Small intestine (tissue), 7 donors: ENCODE data around the gene UCN2. TPM values are rescaled to one million over a fixed set of nuclear protein-coding genes. Genes with fewer than 3 reads are reported as not detected.

Experiments used
- DNase-seq, 2 donors: peaks; one replicate each; pipeline versions ENCODE4 v3.0.0 to v3.0.0-alpha.2; 2013
- FAIRE-seq: peaks from 2 replicates; lab custom pipeline; 2012; peaks lifted over from hg19 to GRCh38; lab: Jason Lieb, UNC
- H3K27ac ChIP-seq, 3 donors: one replicate each; pipeline ENCODE4 v1.5.1; 2013; ENCODE audit warnings: low read length in 2 of 3, mild to moderate bottlenecking in 2 of 3, control low read depth in 1 of 3, inconsistent platforms in 1 of 3, low read depth in 1 of 3, moderate library complexity in 1 of 3
- H3K27me3 ChIP-seq, 3 donors: one replicate each; pipeline ENCODE4 v1.6.1; 2013; ENCODE audit warnings: low read length in 3 of 3, inconsistent platforms in 1 of 3; ENCODE audit not compliant: control insufficient read depth in 3 of 3, insufficient read depth in 3 of 3
- H3K36me3 ChIP-seq, 3 donors: one replicate each; pipeline ENCODE4 v1.6.1; 2013; ENCODE audit warnings: low read length in 3 of 3, inconsistent platforms in 1 of 3, low read depth in 1 of 3, mild to moderate bottlenecking in 1 of 3, moderate library complexity in 1 of 3; ENCODE audit not compliant: control insufficient read depth in 3 of 3, insufficient read depth in 2 of 3
- H3K4me1 ChIP-seq, 3 donors: one replicate each; pipeline ENCODE4 v1.6.1; 2013; ENCODE audit warnings: low read length in 2 of 3, inconsistent platforms in 1 of 3, low read depth in 1 of 3, mild to moderate bottlenecking in 1 of 3, moderate library complexity in 1 of 3; ENCODE audit not compliant: control insufficient read depth in 3 of 3, insufficient read depth in 2 of 3
- H3K4me3 ChIP-seq, 3 donors: one replicate each; pipeline ENCODE4 v1.5.1; 2013; ENCODE audit warnings: low read length in 3 of 3, control low read depth in 1 of 3, inconsistent platforms in 1 of 3, low read depth in 1 of 3, mild to moderate bottlenecking in 1 of 3, moderate library complexity in 1 of 3
- H3K9me3 ChIP-seq, 2 donors: one replicate each; pipeline ENCODE4 v1.6.1; 2013; ENCODE audit warnings: low read depth in 1 of 2, low read length in 1 of 2; ENCODE audit not compliant: control insufficient read depth in 2 of 2, insufficient read depth in 1 of 2
- WGBS, 3 donors: extraction: QIAGEN DNeasy Blood & Tissue Kit; methylation state at CpG; one replicate each; pipeline ENCODE4 v1.1.7; 2013; 5-methylcytosine and 5-hydroxymethylcytosine counted together
- polyA plus RNA-seq, 4 donors: library from polyadenylated mRNA; stranded (reverse) in 3 of 4; unstranded in 1 of 4; fragments of 200-250 nt in 3 of 4; fragments of 120-200 nt in 1 of 4; gene quantifications; one replicate each; pipeline versions ENCODE4 v1.2.1 to v1.2.3, GENCODE V29; 2013
- donor health status: healthy with polysubstance abuse.
- donor health status: control.
- donor health status: control.
- donor health status: Bipolar disorder and iron deficiency.
- donor health status: healthy.

The UCN2 gene
- polyA plus RNA-seq, 4 donors, result 0.13 to 0.65 TPM; not detected in 2

DNA sequence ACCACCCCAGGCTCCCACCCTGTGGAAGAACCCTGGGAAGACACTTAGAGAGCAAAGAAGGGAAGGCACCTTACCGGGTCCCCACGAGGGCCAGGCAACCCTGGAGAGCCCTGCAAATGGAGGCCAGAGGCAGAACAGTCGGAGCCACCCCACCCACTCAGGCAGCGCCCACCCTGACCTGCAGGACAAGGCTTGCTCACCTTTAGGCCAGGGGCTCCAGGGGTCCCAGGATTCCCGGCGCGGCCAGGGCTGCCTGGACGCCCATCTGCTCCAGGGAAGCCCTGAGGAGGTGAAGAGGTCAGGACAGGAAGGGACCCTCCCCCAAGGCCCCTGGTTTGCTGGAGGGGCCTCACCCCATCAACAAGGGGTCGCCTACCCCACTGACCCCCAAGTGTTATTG, 21.3 kb upstream of the UCN2 start:
- Histone ChIP-seq H3K27me3 (no peaks in the 10 kb centered on the region), H3K4me3 (no peak overlapping the region), H3K27ac (no peak overlapping the region), H3K9me3 (no peaks in the 10 kb centered on the region), H3K4me1 (no peaks in the 10 kb centered on the region), H3K36me3 (peaks cover 0 to 88% (median 0%) of the 10 kb centered on the region in 3 donors)
- no peak for DNase-seq
- no peak for FAIRE-seq
- WGBS, 3 donors, result 85 to 87% (median 86%) methylated on average over 7 to 9 of the region's 9 CpGs

DNA sequence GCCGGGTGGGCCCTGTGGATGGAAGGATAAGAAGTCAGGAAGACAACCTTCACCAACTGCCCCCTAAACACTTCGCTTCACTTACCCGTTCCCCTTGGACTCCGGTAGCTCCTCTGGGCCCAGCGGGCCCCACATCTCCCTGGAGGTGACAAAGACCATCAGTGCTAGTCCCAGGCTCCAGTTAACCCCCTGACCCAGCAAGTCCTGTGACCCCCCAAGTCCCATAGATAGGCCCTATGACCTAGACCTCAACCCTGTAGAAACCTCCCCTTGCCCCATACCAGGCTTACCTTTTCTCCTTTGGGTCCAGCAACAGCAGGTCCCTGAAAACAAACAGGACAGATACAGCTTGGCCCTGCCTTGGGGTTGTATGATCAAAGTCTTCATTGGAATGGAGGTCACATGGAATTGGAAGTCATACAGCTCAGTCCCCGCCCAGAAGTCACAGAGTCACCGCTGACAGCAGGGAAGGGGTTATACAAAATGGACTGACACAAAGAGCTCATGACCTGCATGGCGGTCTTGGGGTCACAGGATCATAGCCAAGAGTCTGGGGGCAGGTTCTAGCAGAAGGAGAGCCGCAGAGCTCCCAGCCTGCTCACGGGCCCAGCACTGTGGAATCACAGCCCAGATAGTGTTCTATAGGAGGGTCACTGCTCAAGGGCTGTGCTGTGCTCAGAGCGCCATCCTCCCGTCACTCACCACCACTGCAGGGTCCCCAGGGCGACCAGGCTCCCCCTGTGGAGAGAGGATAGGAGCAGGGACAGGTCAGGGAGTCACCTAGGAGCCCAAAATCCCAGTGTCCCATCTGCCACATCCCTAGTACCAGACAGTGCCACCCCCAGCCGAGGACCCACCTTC, 18.3 kb upstream of the UCN2 start:
- FAIRE-seq, result no peak

DNA sequence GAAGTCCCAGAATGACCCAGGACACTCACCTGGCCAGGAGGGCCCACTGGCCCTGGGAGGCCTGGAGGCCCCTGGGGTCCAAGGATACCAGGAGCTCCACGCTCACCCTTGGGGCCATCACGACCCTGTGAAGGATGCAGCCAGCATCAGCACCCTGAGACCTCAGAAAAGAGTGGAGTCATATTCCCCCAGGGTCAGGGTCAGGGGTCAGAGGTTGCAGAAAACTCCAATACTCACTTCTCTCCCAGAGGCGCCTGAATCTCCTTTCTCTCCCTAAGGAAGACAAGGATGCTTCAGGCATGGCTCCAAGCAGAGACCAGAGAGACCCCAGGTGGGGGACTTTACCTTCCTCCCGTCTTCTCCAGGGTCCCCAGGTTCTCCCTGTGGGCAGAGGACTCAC, 13.1 kb upstream of the UCN2 start:
- DNase-seq, result no peak
- no peak for FAIRE-seq
- Histone ChIP-seq H3K27ac (no peak overlapping the region), H3K36me3 (peaks cover 0 to 74% (median 0%) of the 10 kb centered on the region in 3 donors), H3K4me3 (no peak overlapping the region), H3K27me3 (no peaks in the 10 kb centered on the region), H3K9me3 (no peaks in the 10 kb centered on the region), H3K4me1 (peaks cover 0 to 12% (median 0%) of the 10 kb centered on the region in 3 donors)
- 64 to 76% (median 68%) methylated on average over 4 of the region's 4 CpGs for WGBS, 3 donors

More for the DNA sequence above, 18.3 kb upstream of the UCN2 start:
- no peaks in the 10 kb centered on the region for H3K4me1 ChIP-seq
- no peaks in the 10 kb centered on the region for H3K9me3 ChIP-seq
- WGBS, 3 donors, result 75 to 87% (median 80%) methylated on average over 14 of the region's 14 CpGs
- H3K27ac ChIP-seq, result no peak overlapping the region
- no peaks in the 10 kb centered on the region for H3K27me3 ChIP-seq
- no peak overlapping the region for H3K4me3 ChIP-seq
- peak in 1 of 2 donors; percentile 38 for DNase-seq
- peaks cover 0 to 89% (median 0%) of the 10 kb centered on the region in 3 donors for H3K36me3 ChIP-seq

DNA sequence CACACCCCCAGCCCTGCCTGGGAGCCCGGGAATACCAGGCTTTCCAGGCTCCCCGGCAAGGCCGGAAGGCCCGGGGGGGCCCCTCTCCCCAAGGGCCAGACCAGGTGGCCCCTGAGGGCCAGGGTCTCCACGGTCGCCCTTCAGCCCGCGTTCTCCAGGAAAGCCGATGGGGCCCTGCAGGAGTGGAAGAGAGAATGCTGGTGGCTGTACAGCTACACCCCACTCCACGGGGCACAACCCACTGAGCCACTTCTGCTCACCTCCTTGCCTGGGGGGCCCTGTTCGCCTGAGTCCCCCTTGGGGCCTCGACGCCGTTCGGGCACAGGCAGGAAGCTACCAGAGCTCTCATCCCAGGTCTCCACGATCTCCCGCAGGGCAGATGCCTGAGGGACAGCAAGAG, 11.8 kb upstream of the UCN2 start:
- Histone ChIP-seq H3K9me3 (no peaks in the 10 kb centered on the region), H3K27ac (no peak overlapping the region), H3K4me3 (no peak overlapping the region), H3K4me1 (peaks cover 0 to 12% (median 0%) of the 10 kb centered on the region in 3 donors), H3K36me3 (peaks cover 0 to 74% (median 0%) of the 10 kb centered on the region in 3 donors), H3K27me3 (no peaks in the 10 kb centered on the region)
- no peak for FAIRE-seq
- 86 to 88% (median 87%) methylated on average over 16 to 17 of the region's 17 CpGs for WGBS, 3 donors
- no peak for DNase-seq

DNA sequence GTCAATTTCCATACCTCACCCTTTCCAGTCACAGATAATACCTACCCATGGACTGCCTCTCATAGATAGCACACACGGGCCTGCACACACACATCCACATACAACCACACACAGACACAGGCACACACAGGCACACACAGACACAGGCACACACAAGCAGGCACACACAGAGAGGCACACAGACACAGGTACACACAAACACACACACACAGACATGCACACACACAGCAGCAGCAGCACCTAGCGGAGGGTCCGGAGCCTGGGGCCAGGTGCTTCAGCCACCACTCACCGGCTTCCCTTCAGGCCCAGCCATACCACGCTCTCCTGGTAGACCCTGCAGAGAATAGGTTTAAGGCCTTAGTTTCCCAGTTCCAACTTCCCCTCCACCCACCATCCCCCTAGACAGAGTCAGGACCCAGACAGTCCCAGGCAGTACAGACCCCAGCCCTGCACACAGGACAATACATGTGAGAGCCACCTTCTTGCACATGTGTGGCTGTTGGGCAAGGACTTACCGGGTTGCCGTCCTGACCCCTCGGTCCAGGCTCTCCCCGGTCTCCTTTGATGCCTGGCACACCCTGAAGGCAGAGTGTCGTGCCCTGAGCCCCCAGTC, 10.5 kb upstream of the UCN2 start:
- Histone ChIP-seq H3K27me3 (no peaks in the 10 kb centered on the region), H3K4me1 (peaks cover 0 to 12% (median 0%) of the 10 kb centered on the region in 3 donors), H3K9me3 (no peaks in the 10 kb centered on the region), H3K36me3 (peaks cover 0 to 77% (median 0%) of the 10 kb centered on the region in 3 donors), H3K4me3 (no peak overlapping the region), H3K27ac (no peak overlapping the region)
- no peak for FAIRE-seq
- no peak for DNase-seq
- WGBS, 3 donors, result 92 to 95% (median 94%) methylated on average over 10 of the region's 10 CpGs

DNA sequence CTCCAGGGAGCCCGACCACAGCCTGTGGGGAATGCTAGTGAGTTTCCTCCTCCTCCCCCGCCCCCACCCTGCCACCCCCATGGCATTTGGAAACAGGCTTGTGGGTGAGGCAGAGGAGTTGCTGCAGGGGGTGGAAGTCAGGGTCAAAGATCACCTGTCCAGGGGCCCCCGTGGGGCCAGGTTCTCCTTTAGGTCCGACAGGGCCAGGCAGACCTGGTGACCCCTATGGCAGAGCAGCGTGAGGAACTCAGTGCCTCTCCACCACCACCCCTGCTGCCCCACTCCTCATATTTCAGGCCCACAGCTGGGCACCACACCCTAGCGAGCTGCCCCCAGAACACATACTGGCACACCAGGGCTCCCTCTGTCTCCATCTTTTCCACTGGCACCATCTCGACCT, 8.9 kb upstream of the UCN2 start:
- DNase-seq, result peak in 1 of 2 donors; percentile 29
- H3K9me3 ChIP-seq, result no peaks in the 10 kb centered on the region
- no peaks in the 10 kb centered on the region for H3K27me3 ChIP-seq
- peaks cover 0 to 77% (median 0%) of the 10 kb centered on the region in 3 donors for H3K36me3 ChIP-seq
- no peak overlapping the region for H3K27ac ChIP-seq
- FAIRE-seq, result no peak
- WGBS, 3 donors, result 52 to 66% (median 62%) methylated on average over 6 to 7 of the region's 7 CpGs
- no peak overlapping the region for H3K4me3 ChIP-seq
- peaks cover 0 to 12% (median 0%) of the 10 kb centered on the region in 3 donors for H3K4me1 ChIP-seq

DNA sequence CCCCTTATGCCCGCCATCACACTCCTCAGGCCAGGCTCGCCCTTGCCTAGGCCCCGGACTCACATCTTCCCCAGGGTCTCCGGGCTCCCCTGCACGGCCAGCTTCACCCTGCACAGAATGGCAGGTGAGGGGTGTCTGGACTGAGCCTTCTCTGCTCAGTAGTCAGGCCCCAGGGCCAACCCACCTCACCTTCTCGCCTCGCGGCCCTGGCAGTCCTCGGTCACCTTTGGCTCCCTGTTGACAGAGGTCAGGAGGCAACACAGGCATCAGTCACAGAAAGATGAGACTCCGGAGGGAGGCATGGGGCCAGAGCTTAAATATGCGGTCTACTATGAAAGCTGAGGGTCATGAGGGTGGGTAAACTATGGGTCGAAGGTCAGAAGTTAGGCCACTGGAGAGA, 8.4 kb upstream of the UCN2 start:
- 77 to 84% (median 78%) methylated on average over 11 to 12 of the region's 12 CpGs for WGBS, 3 donors
- no peak overlapping the region for H3K4me3 ChIP-seq
- no peak for FAIRE-seq

DNA sequence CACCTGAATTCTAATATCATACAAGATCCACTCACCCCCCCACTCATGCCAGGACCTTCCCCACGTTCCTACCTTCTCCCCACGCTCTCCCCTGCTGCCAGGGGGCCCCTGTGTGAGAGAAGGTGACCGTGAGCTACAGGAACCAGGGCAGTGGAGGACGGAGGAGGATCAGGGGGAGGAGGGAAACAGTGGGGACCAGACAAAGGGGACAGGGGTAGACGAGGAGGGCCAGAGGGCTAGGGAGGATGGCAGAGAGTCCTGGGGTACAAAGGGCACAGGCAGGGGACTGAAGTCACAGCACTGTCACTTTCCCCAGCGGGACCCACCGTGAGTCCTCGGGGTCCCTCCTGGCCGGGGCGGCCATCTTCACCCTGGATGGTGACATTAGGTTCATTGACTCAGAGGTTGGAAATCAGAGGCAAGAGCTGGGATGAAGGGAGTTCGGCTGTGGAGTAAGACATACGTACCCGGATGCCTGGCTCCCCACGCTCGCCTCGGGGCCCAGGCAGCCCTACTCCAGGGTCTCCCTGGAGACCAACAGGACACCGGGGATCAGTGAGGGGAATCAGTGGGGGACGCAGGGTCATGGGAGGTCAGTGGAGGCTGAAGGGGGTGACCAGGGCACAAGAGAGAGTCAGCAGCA, 6.3 kb upstream of the UCN2 start:
- no peaks in the 10 kb centered on the region for H3K27me3 ChIP-seq
- peaks cover 0 to 12% (median 0%) of the 10 kb centered on the region in 3 donors for H3K4me1 ChIP-seq
- no peak overlapping the region for H3K4me3 ChIP-seq
- no peak for DNase-seq
- H3K27ac ChIP-seq, result no peak overlapping the region
- no peak for FAIRE-seq
- peaks cover 0 to 72% (median 0%) of the 10 kb centered on the region in 3 donors for H3K36me3 ChIP-seq
- WGBS, 3 donors, result 75 to 88% (median 77%) methylated on average over 16 to 18 of the region's 18 CpGs
- H3K9me3 ChIP-seq, result no peaks in the 10 kb centered on the region

More for the DNA sequence above, 8.4 kb upstream of the UCN2 start:
- no peaks in the 10 kb centered on the region for H3K9me3 ChIP-seq
- H3K4me1 ChIP-seq, result peaks cover 0 to 12% (median 0%) of the 10 kb centered on the region in 3 donors
- no peaks in the 10 kb centered on the region for H3K27me3 ChIP-seq
- DNase-seq, result no peak
- H3K27ac ChIP-seq, result no peak overlapping the region
- peaks cover 0 to 74% (median 0%) of the 10 kb centered on the region in 3 donors for H3K36me3 ChIP-seq
